ENCODE measurements around the gene SNU13.
"Not testable (repeated sequence)": the region's sequence is repeated elsewhere in the genome, so short reads cannot be mapped to it uniquely, and the experiment has no call there.

The SNU13 gene

DNA sequence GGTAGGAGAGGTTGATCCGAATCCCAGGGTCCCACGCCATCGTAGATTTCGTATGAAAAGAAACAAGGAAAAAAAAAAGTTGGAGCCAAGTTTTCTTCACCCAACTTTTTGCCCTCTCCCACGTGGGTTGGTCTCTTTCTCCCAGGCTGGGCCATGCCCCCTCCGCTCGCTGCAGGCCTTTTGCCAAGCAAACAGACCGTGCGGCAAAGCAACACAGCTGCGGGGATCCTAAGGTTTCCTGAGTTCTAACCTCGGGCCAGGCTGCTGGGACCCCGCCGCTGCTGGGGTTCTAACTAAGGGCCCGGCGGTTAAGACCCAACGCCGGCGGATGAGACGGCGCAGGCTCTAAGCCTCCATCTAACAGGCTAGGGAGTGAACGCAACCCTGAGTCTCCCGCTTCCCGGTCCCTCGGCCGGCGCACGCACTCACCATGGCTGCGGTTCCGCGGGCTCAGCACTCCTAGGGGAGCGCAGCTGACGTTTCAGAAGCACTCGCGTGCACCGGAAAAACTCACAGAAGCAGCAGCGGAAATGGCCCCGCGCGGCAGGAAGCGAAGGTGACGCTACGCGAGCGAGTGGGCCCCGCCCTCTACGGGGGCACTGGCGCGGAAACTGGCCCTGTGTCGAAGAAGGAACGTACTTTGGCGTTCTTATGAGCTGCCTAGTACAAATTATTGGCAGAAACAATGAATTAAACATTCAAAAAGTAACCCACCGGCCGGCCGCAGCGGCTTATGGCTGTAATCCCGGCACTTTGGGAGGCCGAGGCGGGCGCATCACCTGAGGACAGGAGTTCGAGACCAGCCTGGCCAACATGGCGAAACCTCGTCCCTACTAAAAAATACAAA, at the start of gene SNU13:
Gene SNU13, minus strand, starts transcription at position 503 of the 847 bp plus-strand sequence. Its CDS starts 71 bp downstream, at position 432.
- DNase-seq, result peak; percentile 27

DNA sequence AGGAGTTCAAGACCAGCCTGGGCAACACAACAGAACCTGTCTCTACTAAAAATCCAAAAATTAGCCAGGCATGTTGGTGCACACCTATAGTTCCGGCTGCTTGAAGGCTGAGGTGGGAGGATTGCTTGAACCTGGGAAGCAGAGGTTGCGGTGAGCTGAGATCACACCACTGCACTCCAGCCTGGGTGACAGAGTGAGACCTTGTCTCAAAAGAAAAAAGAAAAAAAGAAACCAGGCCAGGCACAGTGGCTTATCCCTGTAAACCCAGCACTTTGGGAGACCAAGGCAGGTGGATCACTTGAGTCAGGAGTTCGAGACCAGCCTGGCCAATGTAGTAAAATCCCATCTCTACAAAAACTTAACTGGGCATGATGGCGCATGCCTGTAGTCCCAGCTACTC, 44.6 kb upstream of the SNU13 start:
- not testable (repeated sequence) for DNase-seq

DNA sequence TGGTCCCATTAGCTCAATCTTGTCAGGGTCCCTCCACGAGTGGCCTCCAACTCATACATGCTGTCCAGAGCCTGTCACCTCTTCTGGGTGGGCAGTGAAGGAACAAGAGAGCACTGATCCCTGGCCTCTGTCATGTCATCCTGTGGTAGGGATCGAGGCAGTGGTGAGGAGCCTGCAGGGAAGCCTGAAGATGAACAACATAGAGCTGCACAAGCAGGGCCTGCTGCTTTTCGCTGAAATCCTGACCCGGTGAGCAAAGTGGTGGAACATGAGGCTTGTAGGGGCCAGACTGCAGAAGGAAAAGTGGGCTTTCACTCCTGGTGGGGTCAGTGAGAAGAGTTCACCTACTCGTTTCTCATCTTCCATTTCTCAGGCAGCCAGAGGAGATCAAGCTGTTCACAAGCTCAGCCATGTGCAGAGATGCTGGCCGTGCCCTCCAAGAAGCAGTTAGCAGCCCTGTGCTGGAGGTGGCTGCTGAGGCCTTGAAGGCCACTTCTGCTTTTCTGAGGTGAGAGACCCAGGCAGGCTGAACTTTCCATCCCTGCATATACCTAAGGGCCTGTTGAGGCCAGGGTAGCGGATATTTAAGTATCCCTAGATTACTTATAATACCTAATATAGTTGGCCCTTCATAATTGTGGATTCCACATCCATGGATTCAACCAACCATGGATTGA, 43.6 kb upstream of the SNU13 start:
- DNase-seq, result no peak

DNA sequence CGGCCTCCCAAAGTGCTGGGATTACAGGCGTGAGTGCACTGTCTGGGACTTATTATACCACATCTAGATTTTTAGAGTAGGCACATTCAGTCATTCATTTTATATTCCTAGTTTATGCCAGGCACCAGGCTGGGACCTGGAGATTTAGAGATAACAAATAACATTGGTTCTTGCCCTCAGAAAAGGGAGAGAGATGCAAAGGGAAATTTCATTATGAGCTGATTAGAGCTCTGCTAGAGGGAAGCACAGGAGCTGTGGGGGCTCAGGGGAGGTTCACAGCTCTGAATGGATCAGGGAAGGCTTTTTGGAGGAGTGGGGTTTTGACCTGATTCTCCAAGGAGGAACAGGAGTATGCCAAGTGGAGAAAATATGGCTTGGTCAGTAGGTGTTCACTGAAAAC, 42.9 kb upstream of the SNU13 start:
- DNase-seq, result no peak

DNA sequence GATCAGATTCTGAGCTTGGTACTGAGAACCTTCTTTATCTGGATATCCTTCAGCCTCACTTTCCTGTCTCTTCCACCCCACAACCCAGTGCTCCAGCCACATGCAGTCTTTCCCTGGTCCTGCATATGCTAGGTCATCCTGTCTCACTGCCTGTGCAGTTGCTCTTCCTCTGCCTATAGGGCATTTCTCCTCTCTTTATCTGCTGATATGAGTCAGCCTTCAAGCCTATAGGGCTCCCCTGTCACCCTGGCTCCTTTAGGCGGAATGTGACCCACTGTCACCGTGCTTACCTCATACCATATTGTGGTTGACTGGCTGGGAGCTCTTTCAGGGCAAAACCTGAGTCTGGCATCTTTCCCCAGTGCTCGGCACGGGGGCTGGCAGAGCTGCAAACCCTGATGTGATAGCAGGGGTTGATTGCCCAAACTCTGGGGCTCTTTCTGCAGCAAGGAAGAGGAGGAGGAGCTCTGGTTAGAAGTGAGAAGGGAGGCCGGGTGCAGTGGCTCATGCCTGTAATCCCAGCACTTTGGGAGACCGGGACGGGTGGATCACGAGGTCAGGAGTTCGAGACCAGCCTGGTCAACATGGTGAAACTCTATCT, 36.9 kb upstream of the SNU13 start:
- DNase-seq, result no peak

DNA sequence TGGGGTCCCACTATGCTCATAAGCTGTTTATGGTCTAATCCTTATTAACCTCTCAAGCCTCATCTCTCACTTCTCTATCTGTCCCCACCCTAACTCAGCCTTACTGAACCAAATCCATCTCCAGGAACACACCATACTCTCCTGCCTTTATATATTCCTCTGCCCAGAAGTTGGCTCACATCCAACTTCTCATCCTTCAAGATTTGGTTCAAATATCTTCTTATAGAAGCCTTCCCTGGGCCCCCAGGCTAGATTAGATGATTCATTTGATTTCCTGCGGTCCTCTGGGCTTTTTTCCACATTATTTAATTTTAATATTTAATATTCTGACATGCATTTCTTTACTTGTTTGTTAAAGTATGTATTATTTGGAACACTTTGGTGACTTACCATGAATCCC, 33.8 kb upstream of the SNU13 start:
- no peak for DNase-seq

DNA sequence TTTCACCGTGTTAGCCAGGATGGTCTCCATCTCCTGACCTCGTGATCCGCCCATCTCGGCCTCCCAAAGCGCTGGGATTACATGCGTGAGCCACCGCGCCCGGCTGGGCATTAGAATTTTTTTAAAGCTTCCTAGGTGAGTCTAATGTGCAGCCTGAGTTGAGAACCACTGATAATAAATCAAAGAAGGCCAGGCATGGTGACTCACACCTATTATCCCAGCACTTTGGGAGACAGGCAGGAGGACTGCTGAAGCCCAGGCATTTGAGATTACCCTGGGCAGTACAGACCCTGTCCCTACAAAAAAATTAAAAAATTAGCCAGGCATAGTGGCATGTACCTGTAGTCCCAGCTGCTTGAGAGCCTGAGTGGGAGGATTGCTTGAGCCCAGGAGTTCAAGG, 24.3 kb upstream of the SNU13 start:
- no peak for DNase-seq

DNA sequence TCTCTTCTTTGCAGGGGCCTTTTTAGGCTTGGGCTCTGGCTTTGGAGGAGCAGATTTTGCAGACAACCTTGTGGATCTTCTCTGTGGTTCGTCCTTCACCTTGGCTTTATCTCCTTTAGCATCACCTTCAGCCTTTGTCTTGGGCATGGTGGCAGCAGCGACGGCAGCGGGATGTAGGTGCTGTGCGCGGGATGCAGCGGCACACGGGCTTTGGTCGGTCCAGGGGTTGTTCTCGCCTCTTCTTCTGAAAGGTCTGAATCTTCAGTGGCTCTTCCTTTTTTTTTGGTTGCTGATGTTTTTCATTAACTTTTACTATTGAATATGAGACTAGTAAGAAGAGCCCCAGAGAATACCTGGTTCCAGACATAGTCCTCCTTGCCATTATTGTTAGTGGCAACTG, 20.7 kb upstream of the SNU13 start:
- no peak for DNase-seq

DNA sequence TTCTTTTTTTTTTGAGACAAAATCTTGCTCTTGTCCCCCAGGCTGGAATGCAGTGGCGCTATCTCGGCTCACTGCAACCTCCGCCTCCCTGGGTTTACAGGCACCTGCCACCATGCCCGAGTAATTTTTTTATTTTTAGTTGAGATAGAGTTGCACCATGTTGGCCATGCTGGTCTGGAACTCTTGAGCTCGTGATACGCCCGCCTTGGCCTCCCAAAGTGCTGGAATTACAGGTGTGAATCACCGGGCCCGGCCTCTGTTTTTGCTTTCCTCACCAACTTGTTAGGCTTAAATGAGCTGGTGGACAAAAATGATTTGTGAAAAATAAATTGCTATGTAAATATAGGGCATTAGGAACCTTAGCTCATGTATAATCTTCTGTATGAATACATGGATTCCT, 14.1 kb upstream of the SNU13 start:
- no peak for DNase-seq

DNA sequence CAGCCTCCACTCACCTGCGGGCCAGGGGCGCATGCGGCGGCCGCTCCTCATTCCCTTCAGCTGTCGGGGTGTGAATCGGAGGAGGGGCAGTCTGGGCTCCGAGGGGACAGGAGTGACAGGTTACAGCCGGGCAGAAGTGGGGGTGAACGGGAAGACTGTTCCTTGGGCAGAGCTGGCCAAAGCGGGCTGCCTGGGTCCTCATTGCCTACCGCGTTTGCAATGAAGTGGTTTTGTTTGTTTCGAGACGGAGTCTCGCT, 11.4 kb upstream of the SNU13 start:
- DNase-seq, result no peak

DNA sequence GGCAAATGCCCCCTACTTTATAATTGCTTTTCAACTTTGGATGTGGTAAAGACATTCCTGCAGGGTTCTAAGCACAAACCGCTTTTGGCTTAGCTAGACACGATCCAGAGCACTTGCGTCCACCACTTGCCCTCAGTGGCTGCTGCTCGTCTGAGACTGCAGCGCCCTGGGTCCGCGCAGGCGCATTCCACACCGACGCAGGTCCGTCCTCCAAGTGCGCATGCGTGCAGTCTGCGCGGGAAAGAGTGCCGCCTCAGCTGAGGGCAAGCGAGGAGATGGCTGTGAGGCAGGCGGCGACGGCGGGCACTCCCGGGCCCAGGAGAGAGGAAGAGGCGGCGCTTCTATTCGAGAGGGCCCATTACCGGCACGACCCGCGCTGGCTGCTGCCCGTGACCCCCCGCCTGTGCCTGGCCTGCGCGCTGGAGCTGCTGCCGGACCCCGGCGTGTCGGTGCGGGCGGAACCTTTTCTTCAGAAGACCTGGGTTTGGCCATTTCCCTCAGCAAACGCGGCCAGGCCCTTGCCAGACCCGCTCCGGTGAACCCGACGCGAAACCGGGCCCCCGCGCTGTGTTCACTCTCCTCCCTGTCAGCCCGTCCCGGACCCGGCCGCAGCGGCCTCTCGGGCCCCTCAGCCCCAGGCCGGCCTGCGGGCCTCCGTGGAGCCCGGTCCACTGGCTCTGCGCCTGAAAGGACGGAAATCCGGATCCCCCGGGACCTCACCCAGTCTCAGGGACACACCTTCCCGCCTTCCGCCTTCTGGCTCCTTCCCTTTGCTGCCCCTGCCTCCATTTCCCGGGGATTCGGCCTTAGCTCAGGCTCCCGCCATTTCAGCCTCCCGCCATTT, 10.8 kb upstream of the SNU13 start, which contains the start of gene MEI1:
Gene MEI1, plus strand, starts transcription at position 240 of the 844 bp plus-strand sequence. Its CDS starts 36 bp downstream, at position 276.
- no peak for DNase-seq

DNA sequence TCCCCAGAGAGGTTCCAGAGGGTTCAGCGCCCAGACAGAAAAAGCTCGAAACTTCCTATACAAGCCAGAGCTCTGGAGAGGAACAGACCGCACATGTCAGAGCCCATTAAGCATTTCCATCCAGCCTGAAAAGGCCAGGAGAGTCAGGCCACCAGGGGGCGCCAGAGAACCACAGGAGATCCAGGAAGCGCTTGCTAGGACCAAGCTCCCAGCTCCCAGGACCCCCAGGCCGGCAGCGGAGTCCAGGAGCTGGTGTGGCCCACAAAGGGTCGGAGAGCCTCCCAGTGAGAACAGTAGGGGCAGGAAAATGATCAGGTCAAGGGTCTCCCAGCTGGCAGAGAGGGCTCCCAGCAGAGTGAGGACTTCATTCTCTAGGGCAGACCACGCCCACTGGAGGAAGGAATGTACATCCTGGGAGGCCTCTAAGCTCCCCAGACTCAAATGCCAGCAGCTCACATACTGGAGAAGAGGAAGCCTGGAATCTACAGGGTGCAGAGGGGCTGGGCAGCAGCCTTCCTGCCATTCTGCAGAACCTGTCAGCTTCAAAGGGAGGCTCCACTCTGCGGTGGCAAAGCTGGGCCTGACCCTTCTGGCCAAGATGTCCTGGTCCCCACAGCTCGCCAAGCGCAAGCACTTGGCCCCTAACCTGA, 8.6 kb upstream of the SNU13 start:
- DNase-seq, result no peak

DNA sequence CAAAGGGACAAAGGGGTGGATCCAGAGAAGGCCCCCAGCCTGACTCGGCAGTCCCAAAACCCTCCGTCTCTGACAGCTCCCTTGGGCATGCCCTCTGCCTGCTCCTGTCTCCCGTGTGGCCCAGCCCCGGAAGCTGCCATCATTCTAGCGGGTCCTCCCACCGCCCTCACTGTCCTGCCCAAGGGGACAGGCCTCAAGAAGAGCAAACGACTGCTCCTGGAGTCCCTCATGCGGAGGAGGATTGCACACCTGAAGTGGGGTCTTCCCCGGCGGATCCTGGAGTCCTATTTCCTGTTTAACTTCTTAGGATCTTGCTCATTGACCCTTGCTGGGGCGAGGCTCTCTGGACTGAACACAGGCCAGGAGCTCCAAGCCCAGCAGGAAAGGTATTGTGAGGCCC, 8.0 kb upstream of the SNU13 start:
- no peak for DNase-seq

DNA sequence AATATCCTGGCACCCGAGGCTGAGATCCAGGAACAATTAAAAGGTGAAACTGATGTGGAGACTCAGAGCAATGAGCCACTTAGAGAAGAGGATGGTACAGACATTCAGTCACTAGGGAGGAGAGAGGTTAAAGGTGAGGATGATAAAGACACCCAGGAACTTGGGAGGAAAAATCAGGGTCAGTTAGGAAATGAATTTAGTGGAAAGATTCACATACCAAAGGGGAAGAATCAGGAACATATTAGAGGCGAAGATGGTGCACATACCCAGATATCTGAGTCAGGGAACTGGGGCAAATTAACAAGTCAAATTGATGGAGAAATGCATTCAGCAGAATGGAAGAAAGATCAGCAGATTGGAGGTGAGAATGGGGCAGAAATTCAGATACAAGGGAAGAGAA, 6.5 kb upstream of the SNU13 start:
- DNase-seq, result no peak

DNA sequence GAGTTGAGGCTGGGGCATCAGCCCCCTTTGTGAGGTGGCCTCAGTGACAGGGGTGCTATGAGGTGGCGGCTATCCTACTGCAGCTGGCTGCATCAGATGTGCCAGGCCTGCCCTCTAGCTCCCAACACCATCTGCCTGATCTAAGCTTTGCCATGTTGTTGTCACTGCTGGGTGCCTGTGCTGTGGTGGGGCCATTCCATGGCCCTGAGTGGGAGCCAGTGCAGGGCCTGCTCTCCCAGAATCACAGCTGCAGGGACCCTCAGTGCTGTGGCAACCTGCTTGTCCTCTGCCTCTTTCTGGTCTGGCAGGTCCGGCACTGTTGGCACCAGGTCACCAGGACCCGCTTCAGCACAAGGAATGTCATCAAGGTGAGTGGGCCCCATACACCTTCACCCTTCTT, 1.8 kb upstream of the SNU13 start:
- no peak for DNase-seq

DNA sequence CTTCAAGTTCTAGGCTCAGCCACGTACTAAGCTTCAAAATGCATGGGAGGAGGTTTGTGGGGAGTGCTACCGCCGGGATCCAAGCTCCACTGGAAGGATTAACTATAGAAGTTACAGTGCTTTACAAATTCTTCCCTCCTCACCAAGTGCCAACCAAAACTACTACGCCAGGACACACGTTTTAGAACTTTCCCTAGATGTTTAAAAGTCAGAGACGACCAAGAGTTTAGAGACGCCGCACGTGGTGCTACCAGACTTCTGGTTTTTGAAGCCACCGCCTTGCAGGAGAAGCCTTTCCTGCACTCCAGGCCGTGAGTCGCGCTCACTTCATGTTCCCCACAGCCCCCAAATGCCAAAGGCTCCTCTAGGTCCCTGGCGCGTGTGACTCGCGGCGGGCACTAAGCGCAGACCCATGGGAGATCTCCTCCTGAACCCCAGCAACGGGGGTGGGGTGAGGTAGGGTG, 734 bp downstream of the SNU13 start:
- DNase-seq, result no peak

DNA sequence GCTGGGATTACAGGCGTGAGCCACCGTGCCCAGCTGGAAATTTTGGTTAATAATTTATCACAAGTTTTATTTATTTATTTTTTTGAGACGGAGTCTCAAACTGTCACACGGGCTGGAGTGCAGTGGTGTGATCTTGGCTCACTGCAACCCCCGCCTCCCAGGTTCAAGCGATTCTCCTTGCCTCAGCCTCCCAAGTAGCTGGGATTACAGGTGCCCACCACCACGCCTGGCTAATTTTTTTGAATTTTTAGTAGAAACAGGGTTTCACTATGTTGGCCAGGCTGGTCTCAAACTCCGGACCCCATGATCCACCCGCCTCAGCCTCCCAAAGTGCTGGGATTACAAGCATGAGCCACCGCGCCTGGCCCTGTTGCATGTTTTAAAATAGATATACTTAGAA, 1.8 kb downstream of the SNU13 start:
- not testable (repeated sequence) for DNase-seq

DNA sequence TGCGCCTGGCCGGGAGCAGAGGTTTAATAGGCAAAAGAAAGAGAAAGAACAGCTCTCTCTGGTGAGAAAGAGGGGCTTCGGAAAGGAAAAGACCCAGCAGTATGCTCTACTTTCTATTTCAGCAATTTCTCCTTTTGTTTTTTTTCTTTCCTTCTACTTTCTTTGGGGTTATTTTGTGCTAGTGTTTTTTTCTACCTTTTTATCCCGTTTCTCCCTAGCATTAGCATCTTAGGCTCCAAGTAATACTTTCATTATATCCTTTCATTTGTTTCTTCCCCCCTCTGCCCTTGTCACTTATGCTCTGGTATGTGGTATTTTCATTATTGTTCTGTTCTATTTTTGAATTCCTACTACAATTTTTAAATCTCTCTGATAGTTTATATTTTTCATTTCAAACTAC, 4.5 kb downstream of the SNU13 start:
- no peak for DNase-seq

DNA sequence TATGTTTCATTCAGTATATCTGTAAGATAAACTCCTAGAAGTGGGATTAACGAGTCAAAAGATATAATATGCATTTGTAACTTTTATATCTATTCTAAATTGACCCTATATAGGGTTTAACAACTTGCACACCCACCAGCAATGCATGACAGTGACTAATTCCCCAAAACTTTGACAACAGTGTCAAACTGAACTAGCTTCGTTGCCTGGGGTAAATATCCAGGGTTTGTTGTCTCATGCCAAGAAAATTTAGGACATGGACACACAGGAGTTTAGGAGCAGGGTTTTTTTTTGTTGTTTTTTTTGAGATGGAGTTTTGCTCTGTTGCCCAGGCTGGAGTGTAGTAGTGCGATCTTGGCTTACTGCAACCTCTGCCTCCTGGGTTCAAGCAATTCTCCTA, 5.1 kb downstream of the SNU13 start:
- no peak for DNase-seq

DNA sequence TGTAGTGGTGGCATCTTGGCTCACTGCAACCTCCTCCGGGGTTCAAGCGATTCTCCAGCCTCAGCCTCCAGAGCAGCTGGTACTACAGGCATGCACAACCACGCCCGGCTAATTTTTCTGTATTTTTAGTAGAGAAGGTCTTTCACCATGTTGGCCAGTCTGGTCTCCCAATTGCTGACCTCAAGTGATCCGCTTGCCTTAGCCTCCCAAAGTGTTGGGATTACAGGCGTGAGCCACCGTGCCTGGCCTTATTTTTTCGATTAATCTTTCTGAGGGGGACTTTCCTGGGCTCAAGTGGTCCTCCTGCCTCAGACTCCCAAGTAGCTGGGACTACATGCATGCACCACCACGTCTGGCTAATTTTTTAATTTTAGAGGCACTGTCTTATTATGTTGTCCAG, 5.6 kb downstream of the SNU13 start:
- DNase-seq, result no peak

DNA sequence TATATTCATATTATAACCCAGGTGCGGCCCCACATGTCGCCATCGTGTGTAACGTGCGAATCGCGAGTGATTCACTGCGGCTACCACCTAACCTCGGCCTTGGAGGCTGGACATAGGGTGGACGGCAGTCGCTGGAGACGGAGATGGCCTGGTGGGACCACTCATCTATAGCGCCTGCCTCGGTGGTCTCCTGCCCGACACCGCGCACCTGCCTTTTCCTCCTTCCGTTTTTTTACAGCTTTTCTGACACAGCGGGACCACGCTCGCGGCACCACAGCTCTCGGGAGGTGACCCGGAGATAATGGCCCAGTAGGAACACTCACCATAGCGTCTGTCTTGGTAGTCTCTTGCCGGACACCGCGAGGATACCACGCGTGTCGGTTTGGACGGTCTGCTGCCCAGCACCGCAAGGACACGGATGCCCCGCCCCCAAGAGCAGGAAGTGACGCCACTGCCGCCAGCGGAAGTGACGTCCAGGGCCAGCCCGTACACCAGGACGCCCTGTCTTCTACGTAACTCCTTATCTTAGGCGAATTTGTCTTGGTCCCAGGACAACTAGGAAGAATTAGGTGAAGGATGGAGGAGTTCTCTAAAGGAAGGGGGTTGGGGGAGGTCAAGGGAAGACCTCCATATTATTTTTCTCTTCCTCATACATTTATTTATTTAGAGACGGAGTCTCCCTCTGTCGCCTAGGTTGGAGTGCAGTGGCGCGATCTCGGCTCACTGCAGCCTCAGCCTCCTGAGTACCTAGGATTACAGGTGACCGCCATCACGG, 6.4 kb downstream of the SNU13 start:
- no peak for DNase-seq

DNA sequence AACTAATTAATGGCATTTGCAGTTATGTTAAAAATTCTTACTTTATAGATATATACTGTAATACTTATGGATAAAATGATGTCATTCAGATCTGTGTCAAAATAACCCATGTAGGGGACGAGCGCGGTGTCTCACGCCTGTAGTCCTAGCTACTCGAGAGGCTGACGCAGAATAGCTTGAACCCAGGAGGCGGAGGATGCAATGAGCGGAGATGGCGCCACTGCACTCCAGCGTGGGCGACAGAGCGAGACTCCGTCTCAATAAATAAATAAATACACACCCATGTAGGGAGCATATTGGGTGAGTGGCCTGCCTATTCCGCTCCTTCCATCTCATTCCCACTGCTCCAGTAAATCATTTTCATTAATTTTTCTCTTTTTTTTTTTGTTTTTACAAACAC, 7.1 kb downstream of the SNU13 start:
- no peak for DNase-seq

Data from cortex of kidney (tissue), 1 donor.